Motor neuron (in vitro differentiated cells): ENCODE data around the gene YKT6. TPM values are rescaled to one million over a fixed set of nuclear protein-coding genes. Genes with fewer than 3 reads are reported as not detected.

Source experiments
- ATAC-seq, 8 experiments: fragments of 200-7000 bp; cut with Tn5 transposase; replicated peaks in 6 of 8; 2 replicates each; pipeline ENCODE4 v1.8.0; 2021; ENCODE audit warnings: mild to moderate bottlenecking in 8 of 8, moderate library complexity in 8 of 8
- H3K27ac ChIP-seq, 2 donors: fragments of 250-450 bp; sonication (Bioruptor Pico); 2 replicates each; pipeline ENCODE4 v1.9.0; 2021; ENCODE audit warnings: antibody characterized with exemption in 2 of 2, mild to moderate bottlenecking in 2 of 2, moderate library complexity in 1 of 2
- H3K4me1 ChIP-seq, 2 donors: fragments of 250-450 bp; sonication (Bioruptor Pico); replicated peaks in 1 of 2; 2 replicates each; pipeline ENCODE4 v1.6.1; 2021; ENCODE audit warnings: antibody characterized with exemption in 2 of 2, mild to moderate bottlenecking in 2 of 2, moderate library complexity in 1 of 2
- H3K4me3 ChIP-seq, 5 donors: fragments of 250-450 bp; sonication (Bioruptor Pico); 2 replicates each; pipeline ENCODE4 v1.9.0; 2021; ENCODE audit warnings: antibody characterized with exemption in 5 of 5, mild to moderate bottlenecking in 5 of 5, moderate library complexity in 4 of 5
- WGBS, 10 experiments: fragments of 450-650 bp; shearing (Covaris generic); methylation state at CpG; one replicate each; pipeline ENCODE4 v1.0.0; 2022; 5-methylcytosine and 5-hydroxymethylcytosine counted together
- in situ Hi-C, 9 experiments: fragments of 400-800 bp; cut with MboI; loops; one replicate each; pipeline ENCODE4 v1.15.0; 2021; ENCODE audit warnings: low sequenced_read_pairs in 9 of 9, low pct_unique_long_range_greater_than_20kb in 2 of 9; ENCODE audit not compliant: unreplicated experiment in 9 of 9
- total RNA-seq, 8 experiments: library from RNA; unstranded; fragments of 300-600 nt; gene quantifications; 2 replicates each; pipeline versions ENCODE4 v1.2.3 to v1.2.4, GENCODE V29; 2022

Gene YKT6
- total RNA-seq, 8 experiments from 2014 or later, result 66.9 to 121 (median 96.7) TPM

DNA sequence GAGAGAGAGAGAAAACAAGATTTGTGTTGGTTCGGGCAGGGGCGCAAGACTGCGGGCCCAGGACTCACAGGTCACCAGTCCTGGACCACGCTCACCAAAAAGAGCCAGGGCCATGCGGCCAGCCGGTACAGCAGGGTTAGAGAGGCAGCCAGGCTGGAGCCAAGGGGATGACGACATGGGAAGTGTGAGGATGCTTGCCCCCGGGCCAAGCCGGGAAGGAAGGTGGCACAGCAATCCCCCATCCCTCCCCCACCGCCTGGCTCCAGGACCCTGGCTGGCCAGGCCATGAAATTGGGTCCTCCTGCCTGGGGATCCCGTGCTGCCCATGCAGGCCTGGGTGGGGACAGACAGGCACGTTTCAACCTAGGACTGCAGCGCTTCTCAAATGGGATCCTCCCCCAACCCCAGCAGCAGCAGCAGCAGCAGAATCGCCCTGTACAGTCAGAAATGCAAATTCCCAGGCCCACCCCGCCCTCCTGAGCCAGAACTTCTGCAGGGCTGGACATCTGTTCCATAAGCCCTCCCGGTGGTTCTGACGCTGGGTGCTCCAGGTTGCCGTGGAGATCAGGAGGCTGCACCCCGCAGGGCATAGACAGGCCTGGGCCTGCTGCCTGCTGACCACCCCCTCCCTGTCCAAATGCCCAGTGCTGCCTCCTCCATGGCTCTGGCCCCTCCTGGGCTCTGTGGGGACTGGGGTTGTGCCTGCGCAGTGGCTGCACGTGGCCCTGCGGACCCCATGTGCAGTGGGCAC lies 35.0 kb downstream of the YKT6 start:
- in situ Hi-C loops, result loop anchor here in 2 of 9 experiments (25.0 kb wide), 2 partner anchors 252 to 327 kb away; partner anchors contain the start of genes NUDCD3 (in 2 of the 2) and DDX56 (in 1 of the 2)

DNA sequence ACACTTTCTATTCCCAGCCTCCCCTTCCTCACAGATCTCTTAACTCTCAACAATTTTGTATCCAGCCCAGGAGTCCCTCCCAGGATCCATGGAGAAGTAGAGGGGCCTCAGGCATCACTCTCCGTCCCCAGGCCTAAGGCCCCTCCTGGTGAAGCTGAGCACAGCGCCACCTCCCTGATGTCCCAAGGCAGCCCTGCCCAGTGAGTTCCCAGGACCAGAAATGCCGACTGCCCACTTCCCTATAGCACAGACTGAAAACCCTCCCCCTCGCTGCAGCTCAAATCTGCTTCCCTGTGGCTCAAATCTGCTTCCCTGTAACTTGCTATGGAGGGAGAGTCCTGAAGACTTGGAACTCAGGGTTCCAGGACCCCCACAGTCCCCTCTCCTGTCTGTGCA lies 35.6 kb downstream of the YKT6 start:
- 57 to 100% (median 80%) methylated on average over 1 to 4 of the region's 4 CpGs; no CpG with 5 or more reads in 6 of the 10 experiments for WGBS, 10 experiments

More for the DNA sequence above, 35.0 kb downstream of the YKT6 start:
- WGBS, 10 experiments, result 0 to 100% (median 69%) methylated on average over 1 to 7 of the region's 22 CpGs; no CpG with 5 or more reads in 2 of the 10 experiments
- Histone ChIP-seq H3K27ac (no peak overlapping the region), H3K4me3 (no peak overlapping the region), H3K4me1 (peaks cover 2 to 6% of the 10 kb centered on the region in 2 donors)
- peak; percentile 65 to 92 (median 72) for ATAC-seq

DNA sequence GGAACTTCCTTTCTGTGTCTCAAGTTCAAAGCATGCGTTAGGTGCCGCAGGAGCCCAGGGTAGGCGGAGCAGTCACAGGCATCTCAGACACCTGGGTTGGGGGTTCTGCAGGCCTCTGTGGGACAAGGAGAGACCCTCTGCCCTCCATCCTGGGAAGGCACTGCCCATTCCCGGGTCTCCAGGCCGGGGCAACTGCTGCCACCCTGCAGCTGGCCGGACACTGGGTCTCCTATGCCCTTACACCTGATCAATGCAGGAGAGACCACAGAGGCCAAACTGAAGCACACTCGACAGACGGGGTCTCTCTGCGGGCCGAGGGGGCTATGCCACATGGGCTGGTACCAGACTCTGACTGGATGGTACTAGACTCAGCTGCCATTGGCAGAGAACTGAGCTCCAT lies 36.9 kb downstream of the YKT6 start:
- H3K27ac ChIP-seq, result no peak overlapping the region
- no peak overlapping the region for H3K4me3 ChIP-seq
- no peak for ATAC-seq
- WGBS, 10 experiments, result 60 to 100% (median 80%) methylated on average over 2 to 4 of the region's 10 CpGs; no CpG with 5 or more reads in 7 of the 10 experiments
- H3K4me1 ChIP-seq, result peaks cover 2 to 6% of the 10 kb centered on the region in 2 donors
- in situ Hi-C loops, result loop anchor here in 2 of 9 experiments (25.0 kb wide), 2 partner anchors 250 to 325 kb away; partner anchors contain the start of genes NUDCD3 (in 2 of the 2) and DDX56 (in 1 of the 2)

More for the DNA sequence above, 35.6 kb downstream of the YKT6 start:
- Histone ChIP-seq H3K4me1 (peaks cover 2 to 6% of the 10 kb centered on the region in 2 donors), H3K4me3 (no peak overlapping the region), H3K27ac (no peak overlapping the region)
- ATAC-seq, result peak; percentile 16 to 46 (median 32)
- in situ Hi-C loops, result loop anchor here in 2 of 9 experiments (25.0 kb wide), 2 partner anchors 251 to 326 kb away; partner anchors contain the start of genes NUDCD3 (in 2 of the 2) and DDX56 (in 1 of the 2)

DNA sequence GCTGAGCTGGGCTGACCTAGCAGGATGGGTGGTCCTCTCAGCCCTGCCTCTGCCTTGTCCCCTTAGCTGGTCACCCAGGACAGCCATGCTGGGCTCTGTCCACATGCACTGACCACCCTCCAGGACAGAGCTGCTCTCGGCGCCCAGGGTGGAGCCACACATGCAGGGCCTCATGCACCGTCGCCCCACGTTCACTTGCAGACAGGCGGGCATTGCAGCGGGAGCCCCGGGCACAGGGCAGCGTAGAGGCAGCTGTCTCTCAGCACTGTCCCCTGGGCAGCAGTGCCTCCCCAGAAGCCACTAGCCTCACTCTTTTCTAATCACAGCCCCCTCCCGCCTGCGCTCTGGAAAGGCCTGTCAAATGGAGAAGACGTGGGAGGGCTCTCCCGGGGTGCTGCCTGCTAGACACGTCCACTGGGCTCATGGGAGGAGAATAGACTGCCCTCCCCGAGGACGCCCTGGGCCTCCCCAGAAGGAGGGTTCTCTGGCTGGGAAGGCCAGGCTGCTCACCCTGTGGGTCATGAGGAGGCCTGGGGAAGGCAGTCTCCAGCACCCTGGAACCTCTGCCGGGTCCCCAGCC lies 37.4 kb downstream of the YKT6 start:
- Histone ChIP-seq H3K4me1 (peaks cover 2 to 6% of the 10 kb centered on the region in 2 donors), H3K4me3 (no peak overlapping the region), H3K27ac (no peak overlapping the region)
- ATAC-seq, result peak in 3 of 8 experiments; percentile 11 to 51 (median 50)
- in situ Hi-C loops, result loop anchor here in 2 of 9 experiments (25.0 kb wide), 2 partner anchors 249 to 324 kb away; partner anchors contain the start of genes NUDCD3 (in 2 of the 2) and DDX56 (in 1 of the 2)
- 71 to 88% (median 80%) methylated on average over 1 to 5 of the region's 17 CpGs; no CpG with 5 or more reads in 7 of the 10 experiments for WGBS, 10 experiments

DNA sequence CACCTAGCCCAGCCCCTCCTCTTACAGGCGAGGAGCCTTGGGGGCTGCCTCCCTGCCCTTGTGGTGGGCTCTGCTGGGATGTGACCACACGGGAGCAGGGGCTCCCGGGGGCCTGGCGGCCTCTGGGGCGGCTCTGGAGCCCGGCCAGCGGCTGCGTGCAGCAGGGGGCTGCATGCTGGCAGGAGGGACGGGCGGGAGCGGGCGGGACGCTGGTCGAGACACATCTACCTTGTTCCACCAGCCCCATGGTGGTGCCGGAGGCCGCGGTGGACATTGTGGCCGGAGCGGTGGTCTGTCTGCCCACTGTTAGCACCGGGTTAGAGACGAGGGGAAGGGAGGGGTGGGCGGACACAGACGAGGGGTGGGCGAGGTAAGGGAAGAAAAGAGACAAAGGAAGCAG lies 38.6 kb downstream of the YKT6 start:
- Histone ChIP-seq H3K27ac (no peak overlapping the region), H3K4me3 (no peak overlapping the region), H3K4me1 (peaks cover 2 to 6% of the 10 kb centered on the region in 2 donors)
- in situ Hi-C loops, result loop anchor here in 2 of 9 experiments (25.0 kb wide), 2 partner anchors 248 to 323 kb away; partner anchors contain the start of genes NUDCD3 (in 2 of the 2) and DDX56 (in 1 of the 2)
- 20% methylated on average over 1 of the region's 24 CpGs; no CpG with 5 or more reads in 9 of the 10 experiments for WGBS, 10 experiments
- ATAC-seq, result no peak

DNA sequence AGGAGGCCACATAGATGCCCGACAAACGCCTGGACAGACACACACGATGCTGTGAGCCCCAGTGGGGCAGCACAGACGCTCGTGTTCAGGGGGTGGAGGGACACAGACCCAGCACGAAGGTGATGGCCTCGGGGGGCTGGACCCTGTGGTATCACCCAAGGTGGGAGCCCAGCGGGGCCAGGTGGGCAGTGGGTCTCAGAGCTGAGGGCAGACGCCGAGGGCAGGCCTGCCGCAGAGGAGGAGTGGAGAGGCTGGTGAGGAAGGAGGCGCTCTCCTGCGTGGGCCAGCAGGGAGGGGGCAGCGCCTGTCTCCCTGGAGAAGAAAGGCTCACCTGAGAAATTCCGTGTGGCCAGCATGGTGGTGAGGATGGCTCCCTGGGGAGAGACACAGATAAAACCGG lies 39.6 kb downstream of the YKT6 start:
- Histone ChIP-seq H3K4me3 (no peak overlapping the region), H3K27ac (no peak overlapping the region), H3K4me1 (peaks cover 2 to 6% of the 10 kb centered on the region in 2 donors)
- WGBS, 10 experiments, result 20 to 60% (median 50%) methylated on average over 1 of the region's 16 CpGs; no CpG with 5 or more reads in 6 of the 10 experiments
- in situ Hi-C loops, result loop anchor here in 2 of 9 experiments (25.0 kb wide), 2 partner anchors 247 to 322 kb away; partner anchors contain the start of genes NUDCD3 (in 2 of the 2) and DDX56 (in 1 of the 2)
- no peak for ATAC-seq

DNA sequence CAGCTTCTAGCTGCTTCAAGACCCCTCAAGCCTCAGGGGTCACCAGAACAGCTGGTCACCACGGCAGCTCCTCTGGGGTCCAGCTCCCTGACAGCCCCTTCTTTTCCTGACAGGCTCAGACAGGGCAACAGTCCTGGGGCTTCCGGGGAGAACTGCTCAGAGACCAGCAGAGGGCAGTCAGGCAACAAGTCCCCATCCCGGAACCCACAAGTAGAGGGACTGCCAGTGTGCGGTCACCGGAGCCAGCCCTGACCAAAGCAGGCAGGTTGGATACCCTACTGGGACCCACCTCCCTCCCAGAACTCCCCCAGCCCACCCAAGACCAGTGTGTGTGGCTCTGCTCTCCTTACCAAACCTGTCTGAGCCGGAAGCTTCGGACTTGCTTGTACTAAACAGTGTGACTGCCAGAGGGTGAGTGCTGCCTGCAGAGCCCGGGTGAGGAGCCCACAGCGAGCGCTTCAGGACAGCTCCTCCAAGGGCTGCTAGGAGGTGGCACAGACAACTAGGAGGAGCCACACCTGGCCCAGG lies 40.3 kb downstream of the YKT6 start:
- H3K4me3 ChIP-seq, result no peak overlapping the region
- WGBS, 10 experiments, result 0 to 20% (median 0%) methylated on average over 1 of the region's 10 CpGs; no CpG with 5 or more reads in 7 of the 10 experiments
- H3K4me1 ChIP-seq, result peaks cover 2% of the 10 kb centered on the region in 2 donors
- ATAC-seq, result peak; percentile 78 to 93 (median 84)
- in situ Hi-C loops, result loop anchor here in 2 of 9 experiments (25.0 kb wide), 2 partner anchors 246 to 321 kb away; partner anchors contain the start of genes NUDCD3 (in 2 of the 2) and DDX56 (in 1 of the 2)
- H3K27ac ChIP-seq, result no peak overlapping the region

DNA sequence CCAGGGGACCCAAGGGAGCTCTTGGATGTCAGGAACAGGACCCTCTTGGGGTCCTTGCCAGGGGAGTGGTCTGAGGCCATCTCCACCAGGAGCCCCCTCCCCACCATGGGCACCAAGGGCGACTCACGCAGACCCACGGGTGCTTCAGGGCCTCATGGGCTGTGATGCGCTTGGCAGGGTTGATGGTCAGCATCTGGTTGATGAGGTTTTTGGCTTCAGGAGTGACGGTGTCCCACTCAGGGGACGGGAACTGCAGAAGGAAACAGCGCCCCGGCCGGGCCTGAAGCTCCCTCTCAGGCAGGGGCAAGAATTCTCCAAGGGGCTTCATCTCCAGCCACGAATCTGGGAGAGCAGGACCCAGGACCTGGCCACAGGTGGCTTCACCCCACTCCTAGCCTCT lies 41.3 kb downstream of the YKT6 start:
- no peak overlapping the region for H3K27ac ChIP-seq
- WGBS, 10 experiments, result 85 to 93% methylated on average over 3 to 8 of the region's 10 CpGs; no CpG with 5 or more reads in 8 of the 10 experiments
- in situ Hi-C loops, result loop anchor here in 2 of 9 experiments (25.0 kb wide), 2 partner anchors 245 to 320 kb away; partner anchors contain the start of genes NUDCD3 (in 2 of the 2) and DDX56 (in 1 of the 2)

DNA sequence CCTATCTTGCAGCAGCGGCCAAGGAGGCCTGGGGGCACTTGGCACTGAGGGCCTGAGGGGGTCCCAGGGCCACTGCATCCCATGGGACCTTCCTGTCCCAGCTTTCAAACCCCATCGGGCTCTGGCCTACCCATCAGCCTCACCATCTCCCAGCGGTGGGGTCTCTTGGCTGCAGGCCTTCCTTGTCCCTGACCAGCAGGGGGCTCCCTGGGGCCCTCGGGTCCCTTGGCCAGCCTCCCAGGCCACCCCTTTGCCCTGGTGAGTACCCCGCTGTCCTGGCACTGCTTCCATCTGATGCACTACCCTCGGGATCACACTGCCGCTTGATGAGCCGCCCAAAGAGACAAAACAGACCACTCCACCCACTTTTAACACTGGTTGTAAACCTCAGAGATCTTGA lies 43.5 kb downstream of the YKT6 start:
- no peaks in the 10 kb centered on the region for H3K4me1 ChIP-seq
- no peak overlapping the region for H3K4me3 ChIP-seq
- in situ Hi-C loops, result loop anchor here in 2 of 9 experiments (25.0 kb wide), 2 partner anchors 243 to 318 kb away; partner anchors contain the start of genes NUDCD3 (in 2 of the 2) and DDX56 (in 1 of the 2)
- peak in 1 of 8 experiments; percentile 12 for ATAC-seq
- H3K27ac ChIP-seq, result no peak overlapping the region
- WGBS, 10 experiments, result 33 to 100% (median 54%) methylated on average over 2 to 3 of the region's 8 CpGs; no CpG with 5 or more reads in 5 of the 10 experiments

More for the DNA sequence above, 41.3 kb downstream of the YKT6 start:
- no peak overlapping the region for H3K4me3 ChIP-seq
- no peaks in the 10 kb centered on the region for H3K4me1 ChIP-seq
- no peak for ATAC-seq

DNA sequence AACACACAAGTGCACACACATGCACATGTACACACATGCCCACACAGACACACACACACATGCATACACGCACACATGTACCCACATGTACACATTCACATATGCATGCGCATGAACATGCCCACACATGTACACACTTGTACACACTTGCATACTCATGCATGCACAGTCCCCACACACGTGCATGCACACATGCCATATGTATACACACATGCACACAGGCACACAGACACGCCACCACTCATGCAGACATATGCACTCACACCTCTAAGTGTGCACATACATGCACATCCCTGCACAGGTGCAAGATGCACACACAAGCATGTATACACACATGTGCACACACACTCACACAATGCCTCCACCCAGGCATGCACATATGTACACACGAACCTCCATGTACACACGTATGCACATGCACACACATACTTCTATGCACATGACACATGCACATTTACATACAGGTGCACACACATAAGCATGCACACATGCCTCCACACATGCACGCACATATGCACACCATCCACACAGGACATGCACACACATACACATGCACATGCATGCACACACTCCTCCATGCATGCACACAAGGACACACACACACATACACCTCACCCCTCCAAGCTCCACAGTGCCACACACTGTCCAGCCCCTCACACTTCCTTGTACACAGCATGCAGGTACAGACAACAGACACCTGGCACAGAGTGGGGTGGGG lies 45.8 kb downstream of the YKT6 start:
- no peak overlapping the region for H3K4me3 ChIP-seq
- in situ Hi-C loops, result loop anchor here in 2 of 9 experiments (25.0 kb wide), 2 partner anchors 241 to 316 kb away; partner anchors contain the start of genes NUDCD3 (in 2 of the 2) and DDX56 (in 1 of the 2)
- ATAC-seq, result no peak
- 72 to 100% (median 97%) methylated on average over 1 to 3 of the region's 7 CpGs; no CpG with 5 or more reads in 4 of the 10 experiments for WGBS, 10 experiments
- H3K4me1 ChIP-seq, result no peaks in the 10 kb centered on the region
- no peak overlapping the region for H3K27ac ChIP-seq

DNA sequence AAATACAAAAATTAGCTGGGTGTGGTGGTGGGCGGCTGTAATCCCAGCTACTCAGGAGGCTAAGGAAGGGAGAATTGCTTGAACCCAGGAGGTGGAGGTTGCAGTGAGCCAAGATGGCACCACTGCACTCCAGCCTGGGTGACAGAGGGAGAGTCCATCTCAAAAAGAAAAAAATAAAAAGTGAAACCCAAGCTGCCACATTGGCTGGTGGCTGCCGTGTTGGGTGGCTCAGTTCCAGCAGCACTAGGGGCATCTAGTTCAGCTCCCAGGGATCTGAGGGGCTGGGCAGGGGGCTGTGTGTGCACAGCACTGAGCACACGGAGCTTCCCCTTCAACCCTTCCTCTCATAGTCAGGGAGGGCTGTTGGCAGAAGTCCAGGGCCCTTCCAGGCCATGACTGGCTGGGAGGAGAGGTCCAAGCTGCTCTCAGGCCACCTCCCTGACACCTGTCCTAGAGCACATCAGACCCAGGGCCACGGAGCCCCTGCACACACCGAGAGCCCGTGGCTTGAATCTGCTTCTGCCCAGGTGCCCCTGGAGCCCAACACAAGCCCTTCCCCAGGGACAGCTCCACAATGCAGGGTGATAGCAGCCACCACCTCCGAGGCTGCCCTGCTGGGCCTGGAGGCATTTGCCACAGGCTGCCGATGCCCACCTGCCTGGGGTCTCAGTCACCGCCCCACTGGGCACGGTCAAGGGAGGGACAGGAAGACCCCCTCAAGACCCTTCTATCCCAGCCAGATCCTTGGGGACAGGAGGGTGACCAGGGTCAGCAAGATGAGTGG lies 47.3 kb downstream of the YKT6 start:
- Histone ChIP-seq H3K4me3 (no peak overlapping the region), H3K27ac (no peak overlapping the region), H3K4me1 (no peaks in the 10 kb centered on the region)
- 50 to 100% (median 80%) methylated on average over 1 to 2 of the region's 10 CpGs; no CpG with 5 or more reads in 6 of the 10 experiments for WGBS, 10 experiments
- ATAC-seq, result no peak
- in situ Hi-C loops, result loop anchor here in 2 of 9 experiments (25.0 kb wide), 2 partner anchors 239 to 314 kb away; partner anchors contain the start of genes NUDCD3 (in 2 of the 2) and DDX56 (in 1 of the 2)
